Skin of body (tissue), 2 donors: ENCODE results near the gene C20orf173. TPM values are rescaled to one million over a fixed set of nuclear protein-coding genes. Genes with fewer than 3 reads are reported as not detected.
"Not testable (repeated sequence)": the region's sequence is repeated elsewhere in the genome, so short reads cannot be mapped to it uniquely, and the experiment has no call there.

ENCODE experiments used
- DNase-seq: peaks from one replicate; lab custom pipeline; 2025; lab: John Stamatoyannopoulos, UW
- total RNA-seq: library from RNA; depleted of rRNA; stranded (reverse); fragments of >200 nt; gene quantifications from one replicate; pipeline ENCODE4 v1.2.3, GENCODE V29; 2014

C20orf173 gene
- total RNA-seq, 1 donor from 2014 or later, result not detected

DNA sequence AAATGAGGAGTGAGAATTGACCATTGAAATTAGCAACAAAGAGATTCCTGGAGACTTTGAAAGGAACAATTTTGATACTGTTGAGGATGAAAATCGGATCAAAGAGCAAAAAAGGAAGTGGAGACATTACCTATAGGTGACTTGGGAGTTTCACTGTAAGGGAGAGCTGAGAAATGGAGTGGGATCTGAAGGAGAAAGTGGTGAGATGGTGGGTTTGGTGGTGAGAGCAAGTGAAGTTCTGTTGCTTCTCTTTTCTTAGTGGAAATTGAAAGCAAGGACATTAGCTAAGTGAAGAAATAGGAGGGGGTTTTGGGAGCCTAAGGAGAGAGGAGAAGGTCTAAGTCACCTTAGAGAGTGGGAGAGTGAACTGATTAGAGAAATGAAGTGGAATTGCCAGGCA is 16.7 kb upstream of the C20orf173 start:
- no peak for DNase-seq

DNA sequence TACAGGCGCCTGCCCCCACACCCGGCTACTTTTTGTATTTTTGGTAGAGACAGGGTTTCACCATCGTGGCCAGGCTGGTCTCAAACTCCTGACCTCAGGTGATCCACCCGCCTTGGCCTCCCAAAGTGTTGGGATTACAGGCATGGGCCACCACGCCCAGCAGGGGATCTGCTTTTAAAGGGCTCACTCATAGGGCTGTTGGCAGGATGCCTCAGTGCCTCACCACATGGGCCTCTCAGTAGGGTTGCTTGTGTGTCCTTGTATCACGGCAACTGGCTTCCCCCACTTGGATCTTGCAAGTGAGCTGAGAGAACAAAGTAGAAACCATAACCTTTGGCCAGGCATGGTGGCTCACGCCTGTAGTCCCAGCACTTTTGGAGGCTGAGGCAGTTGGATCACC is 15.5 kb upstream of the C20orf173 start:
- not testable (repeated sequence) for DNase-seq

DNA sequence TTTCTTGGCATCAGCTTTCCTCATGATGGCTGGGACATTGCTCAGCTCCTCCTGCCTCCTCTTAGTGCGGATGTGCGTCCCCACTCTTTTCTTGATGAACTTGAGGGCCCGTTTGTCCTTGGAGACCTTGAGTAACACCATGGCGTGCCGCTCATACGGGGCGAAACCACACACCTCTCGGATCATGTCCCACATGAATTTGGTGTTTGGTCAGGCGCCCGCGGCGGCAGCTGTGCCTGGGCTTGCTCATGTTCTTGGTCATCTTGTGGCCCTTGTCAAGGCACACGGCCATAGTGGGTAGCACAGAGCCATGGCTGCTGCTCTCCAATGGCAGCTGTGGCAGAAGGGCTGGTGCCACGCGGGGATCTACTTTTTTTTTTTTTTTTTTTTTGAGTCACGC is 15.0 kb upstream of the C20orf173 start:
- no peak for DNase-seq

DNA sequence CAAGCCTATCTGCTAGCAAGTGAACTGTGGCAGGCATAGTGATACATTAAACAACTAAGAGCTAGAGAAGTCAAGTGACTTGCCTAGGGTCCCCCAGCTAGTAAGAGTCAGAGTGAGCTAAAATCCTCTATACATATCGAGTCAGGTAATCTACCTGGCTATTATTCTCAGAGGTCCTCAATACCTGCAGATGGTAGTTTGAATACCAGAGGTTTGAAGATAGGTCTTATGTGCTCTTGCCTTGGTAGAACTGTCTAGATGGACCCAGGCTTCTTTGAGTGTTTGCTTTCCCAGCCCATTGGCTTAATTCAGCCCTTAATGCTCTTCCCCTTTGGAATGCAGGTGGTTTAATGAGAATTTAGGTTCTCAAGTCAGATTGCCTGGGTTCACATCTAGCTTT is 13.5 kb upstream of the C20orf173 start:
- no peak for DNase-seq

DNA sequence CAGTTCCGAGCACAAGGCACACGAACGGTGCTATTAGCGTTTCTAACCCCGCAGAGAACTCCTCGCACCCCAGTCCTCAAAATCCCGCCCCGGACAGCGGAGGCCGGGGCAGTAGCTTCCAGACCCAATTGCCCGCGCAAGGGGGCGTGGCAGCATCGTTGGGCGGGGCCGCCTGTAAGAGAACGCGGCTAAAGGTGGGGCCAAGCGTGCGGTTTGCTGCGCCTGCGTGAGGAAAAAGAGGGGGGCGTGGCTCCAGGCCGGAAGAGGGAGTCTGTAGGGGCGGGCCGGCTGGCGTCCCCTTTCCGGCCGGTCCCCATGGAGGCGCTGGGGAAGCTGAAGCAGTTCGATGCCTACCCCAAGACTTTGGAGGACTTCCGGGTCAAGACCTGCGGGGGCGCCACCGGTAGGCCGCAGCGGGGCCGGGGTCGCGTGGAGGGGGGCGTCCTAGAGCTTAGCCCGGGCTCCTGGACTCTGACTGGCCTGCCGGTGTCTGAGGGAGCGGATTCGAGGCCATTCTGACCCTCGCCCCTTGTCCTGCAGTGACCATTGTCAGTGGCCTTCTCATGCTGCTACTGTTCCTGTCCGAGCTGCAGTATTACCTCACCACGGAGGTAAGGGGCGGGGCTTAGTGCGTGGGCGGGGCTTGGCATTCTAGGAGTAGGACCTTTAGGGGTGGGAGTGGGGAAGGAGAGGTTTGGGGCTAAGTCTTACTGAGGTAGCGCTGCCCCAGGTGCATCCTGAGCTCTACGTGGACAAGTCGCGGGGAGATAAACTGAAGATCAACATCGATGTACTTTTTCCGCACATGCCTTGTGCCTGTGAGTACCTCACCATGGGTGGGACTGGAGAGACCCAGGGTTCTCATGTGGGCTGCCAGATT is 12.6 kb upstream of the C20orf173 start, which contains the start of gene ERGIC3:
TSS of gene ERGIC3 (plus strand) at position 296 of the 880 bp plus-strand sequence. CDS start at position 316, 20 bp downstream.
- peak; percentile 85 for DNase-seq

DNA sequence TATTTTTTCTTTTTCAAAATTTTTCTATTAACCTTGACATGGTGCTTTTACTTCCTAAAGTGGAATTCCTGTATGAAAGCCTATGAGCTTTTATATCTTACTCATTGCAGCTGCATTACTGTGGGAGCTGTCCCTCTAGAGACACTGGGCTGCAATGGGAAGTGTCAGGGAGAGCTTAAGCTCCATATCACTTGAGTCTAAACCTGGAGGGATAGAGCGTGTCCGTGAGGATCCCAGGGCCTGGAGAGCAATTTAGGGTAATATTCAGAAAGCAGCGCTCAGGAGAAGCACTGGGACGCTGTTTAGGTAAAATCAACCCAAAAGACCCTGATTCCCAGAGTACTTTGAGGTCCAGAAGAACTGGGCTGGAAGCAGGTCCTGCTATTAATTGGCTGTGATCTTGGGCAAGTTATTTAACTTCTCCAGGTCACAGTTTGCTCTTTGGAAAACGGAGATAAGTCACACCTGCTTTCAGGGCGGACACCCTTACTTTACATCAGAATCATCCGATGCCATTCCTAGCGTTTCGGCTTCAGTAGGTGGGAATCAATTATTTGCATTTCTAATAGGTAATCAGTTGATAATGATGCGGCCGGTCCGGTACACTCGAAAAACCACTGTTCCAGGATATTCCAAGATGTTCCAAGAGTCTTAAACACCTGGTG is 11.8 kb upstream of the C20orf173 start:
- DNase-seq, result no peak

DNA sequence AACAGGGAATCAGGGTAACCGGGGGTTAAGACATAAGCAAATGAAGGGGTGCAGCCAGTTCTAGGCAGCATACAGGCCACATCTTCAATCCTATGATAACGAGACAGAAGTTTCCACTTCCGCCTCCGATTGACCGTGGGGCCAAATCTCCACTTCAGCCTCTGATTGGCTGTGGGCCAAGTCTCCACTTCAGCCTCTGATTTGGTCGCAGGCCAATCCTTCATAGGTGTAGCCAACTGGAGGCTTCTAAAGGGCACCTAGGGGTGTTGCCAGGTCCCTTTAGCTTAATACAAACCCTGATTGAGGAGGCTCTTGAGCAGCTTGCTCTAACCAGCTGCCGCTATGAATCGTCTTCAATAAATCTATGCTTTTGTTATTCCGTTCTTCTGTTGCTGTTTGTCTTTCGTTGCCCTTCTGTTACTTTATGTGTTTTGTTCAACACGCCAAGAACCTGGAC is 10.3 kb upstream of the C20orf173 start:
- DNase-seq, result no peak

DNA sequence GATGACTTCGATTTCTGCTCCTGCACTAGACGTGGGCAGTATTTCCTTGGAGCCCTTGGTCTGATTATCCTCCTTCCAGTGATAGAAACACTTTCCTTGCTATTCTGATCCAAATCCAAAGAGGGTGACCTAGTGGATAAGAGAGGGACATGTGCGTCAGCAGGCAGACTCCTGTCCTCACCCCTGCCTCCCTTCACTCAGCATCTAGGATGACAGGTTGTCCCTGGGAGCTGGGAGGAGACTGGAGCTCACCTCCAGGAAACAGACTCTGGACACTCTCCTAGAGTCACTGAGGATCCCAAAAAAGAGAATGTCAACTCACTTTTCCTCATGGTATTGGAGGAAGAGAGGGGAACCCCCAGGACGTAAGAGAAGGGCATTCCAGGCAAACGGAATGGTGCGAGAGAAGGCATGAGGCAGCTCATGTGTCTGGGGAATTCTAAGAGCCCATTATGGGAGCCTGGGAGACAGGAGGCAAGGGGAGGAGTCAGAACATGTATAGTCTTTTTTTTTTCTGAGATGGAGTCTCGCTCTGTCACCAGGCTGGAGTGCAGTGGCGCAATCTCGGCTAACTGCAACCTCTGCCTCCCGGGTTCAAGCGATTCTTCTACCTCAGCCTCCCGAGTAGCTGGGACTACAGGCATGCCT is 2.2 kb downstream of the C20orf173 start:
- DNase-seq, result no peak

DNA sequence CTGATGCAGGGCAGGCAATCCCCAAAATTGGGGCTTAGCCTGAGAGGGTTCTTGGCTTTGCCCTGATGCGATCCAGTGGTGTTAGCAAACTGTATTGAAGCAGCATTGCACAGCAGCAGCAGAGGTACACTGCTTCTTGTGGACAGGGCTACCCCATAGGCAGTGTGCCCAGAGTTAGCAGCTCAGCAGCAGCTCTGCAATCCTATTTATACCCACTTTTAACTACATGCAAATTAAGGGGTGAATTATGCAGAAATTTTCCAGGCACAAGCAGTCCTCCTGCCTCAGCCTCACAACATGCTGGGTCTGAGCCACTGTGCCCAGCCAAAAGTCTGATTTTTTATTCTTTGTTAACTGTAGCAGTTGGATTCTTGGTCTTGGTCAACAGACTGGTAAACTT is 3.8 kb downstream of the C20orf173 start:
- no peak for DNase-seq

DNA sequence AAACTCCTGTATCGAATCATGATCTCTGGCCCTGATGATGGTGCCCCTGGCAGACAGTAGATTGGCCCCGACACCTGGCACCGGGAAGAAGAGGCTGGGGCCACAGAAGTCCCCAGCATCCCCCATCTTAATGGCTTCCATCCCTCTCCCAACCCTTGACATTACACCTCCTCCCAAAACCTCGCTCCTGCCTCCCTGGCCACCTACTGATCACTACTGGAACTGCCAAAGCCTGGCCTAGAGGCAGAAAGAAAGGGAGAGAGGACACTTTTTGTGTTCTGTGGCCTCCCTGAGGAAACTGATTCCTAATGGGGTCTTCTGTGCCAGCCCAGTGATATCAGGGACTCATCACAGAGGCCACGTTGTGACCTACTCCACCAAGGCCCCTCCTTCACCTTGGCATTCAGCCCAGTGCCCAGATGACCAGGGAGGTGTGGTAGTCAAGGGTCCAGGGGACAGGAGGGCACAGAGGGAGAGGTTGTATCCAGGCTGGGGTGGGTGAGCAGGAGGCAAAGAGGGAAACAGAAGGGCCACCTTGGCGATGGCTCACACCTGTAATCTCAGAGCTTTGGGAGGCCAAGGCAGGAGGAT is 6.1 kb downstream of the C20orf173 start:
- no peak for DNase-seq

DNA sequence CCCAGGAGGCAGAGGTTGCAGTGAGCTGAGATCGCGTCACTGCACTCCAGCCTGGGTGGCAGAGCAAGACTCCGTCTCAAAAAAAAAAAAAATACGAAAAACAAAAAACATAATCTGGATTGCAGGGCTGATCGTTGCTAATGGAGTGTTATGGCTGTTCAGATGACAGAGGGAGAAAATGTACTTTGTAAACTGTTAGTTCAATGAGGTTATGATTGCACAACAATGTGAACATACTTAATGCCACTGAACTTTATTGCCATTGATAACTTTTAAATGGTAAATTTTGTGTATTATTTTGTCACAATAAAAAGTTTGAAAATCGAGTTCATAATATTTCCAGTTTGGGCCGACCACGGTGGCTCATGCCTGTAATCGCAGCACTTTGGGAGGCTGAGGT is 10.5 kb downstream of the C20orf173 start:
- no peak for DNase-seq

DNA sequence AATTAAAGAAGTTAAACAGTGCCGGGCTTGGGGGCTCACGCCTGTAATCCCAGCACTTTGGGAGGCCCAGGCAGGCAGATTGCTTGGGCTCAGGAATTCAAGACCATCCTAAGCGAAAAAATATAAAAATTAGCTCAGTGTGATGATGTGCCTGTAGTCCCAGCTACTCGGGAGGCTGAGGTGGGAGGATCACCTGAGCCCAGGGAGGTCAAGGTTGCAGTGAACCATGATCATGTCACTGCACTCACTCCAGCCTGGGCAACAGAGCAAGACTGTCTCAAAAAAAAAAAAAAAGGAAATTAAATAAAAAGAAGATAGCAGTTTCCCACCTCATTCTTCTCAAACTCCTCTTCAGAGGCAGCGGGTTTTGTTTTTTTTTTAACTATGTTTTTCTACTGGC is 11.7 kb downstream of the C20orf173 start:
- not testable (repeated sequence) for DNase-seq

DNA sequence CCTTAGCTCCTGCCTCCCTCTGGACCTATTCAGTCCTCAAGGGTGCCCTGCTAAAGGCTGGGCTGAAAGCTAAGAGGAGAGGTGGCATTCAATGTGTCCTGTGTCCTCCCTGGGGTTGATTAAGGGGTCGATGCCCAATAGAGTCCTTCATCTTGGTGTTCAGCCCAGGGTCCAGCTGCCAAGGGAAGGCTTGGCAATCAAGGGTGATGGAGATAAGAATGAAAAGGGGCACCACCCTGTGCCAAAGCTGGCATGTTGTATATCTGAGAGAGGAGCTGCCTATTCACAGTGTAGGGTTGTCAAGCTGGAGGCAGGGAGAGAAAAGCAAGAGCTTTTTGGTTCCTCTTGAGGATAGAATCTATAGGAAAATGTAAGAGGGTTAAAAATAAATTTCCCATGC is 12.3 kb downstream of the C20orf173 start:
- DNase-seq, result no peak

DNA sequence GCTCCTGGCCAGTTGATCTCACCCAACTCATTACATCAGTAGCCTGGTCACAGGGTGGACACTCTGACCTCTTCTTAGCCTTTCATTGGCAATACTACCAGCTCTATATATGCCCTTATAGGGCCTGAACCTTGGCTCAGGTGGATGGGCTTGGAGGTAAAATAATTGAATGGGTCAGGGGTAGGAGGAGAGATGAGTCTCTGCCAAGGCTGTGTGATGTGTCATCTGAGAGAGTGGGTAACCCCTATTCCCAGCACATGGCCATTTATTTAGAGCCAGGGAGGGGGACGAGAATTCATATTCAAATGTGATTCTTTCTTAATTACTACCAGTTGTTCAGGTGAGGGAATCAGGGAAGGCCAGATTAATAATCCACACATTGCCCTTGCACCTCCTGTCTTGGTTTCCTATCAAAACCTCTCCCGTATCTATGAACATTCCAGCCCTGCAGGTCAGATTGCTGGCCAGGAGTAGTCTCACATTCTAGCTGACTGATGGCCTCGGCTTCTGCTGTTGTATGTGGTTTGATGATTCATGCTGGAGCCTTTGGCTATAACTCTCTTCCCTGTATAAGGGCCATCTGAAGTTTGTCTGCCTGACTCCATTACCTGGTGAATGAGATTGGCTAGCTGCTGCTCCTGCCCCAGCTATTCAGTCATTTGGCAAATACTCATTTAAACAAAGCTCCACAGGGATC is 13.4 kb downstream of the C20orf173 start:
- no peak for DNase-seq

DNA sequence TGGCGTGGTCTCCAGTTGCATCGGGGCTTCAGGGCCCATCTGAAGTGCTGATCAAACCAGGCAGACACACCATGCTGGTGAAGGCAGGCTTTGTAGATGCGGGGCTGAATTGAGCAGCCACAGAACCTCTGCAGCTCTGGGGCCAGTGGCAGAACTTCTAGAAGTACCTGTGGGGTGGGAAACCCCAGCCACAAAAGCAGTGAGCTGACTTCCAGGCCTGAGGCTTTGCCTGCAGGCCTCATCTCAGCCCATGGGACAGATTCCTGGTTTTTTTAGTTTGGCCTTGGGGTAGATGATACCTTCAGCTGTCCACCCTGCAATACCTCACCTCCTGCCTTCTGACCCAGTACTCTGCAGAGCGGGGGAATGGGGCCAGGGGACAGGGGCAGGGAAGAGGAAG is 14.1 kb downstream of the C20orf173 start:
- DNase-seq, result no peak

DNA sequence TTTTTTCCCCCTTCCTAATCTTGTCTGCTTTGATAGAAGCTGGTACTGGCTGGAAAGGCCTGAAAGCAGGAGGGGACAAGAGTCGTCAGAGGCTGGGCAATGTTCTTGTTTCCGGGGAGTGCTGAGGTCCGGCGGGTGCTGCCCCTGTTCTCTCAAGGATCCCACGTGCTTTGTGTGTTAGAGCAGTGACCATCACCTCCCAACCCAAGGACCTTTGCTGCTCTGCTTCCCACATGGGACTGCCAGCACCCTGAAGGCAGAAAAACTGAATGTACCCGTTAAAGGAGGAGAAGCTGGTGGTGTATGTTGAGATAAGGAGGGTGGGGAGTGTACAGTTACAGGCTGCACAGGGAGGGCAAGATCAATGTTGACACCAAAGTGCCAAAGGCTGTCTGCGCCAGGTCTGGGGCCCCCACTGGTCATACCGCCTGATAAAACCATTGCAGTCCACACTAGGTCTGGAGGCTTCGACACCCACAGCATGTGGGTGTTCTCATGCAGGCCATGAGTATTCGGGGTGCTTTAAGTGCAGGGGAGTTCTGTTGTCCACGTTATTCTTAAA is 15.0 kb downstream of the C20orf173 start:
- DNase-seq, result no peak

DNA sequence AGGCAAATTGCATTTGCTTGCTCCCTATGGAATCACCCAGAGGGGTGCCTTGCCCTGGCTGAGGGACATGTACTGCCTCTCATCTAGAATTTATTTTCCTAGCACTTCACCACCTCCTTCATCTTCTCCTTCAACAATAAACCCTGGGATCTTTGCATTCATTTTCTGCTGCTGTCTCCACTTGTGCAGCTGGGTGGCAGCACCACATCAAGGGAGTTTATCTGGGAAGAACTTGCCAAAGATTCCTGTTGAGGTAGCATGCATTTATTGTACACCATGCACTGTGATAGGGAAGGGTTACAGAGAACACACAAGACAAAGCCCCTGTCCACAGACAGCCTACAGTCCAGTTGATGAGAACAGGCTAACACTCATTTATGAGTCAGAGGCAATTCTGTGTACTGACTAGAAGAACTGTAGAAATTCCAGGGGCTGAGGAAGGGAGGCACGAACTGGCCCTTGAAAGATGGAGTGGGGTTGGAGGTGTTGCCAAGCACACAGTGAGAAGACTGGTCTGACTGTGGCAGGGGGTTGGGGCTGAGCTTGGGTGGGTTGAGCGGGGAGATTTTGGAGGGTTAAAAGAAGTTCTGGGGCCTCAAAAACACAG is 17.5 kb downstream of the C20orf173 start:
- no peak for DNase-seq

DNA sequence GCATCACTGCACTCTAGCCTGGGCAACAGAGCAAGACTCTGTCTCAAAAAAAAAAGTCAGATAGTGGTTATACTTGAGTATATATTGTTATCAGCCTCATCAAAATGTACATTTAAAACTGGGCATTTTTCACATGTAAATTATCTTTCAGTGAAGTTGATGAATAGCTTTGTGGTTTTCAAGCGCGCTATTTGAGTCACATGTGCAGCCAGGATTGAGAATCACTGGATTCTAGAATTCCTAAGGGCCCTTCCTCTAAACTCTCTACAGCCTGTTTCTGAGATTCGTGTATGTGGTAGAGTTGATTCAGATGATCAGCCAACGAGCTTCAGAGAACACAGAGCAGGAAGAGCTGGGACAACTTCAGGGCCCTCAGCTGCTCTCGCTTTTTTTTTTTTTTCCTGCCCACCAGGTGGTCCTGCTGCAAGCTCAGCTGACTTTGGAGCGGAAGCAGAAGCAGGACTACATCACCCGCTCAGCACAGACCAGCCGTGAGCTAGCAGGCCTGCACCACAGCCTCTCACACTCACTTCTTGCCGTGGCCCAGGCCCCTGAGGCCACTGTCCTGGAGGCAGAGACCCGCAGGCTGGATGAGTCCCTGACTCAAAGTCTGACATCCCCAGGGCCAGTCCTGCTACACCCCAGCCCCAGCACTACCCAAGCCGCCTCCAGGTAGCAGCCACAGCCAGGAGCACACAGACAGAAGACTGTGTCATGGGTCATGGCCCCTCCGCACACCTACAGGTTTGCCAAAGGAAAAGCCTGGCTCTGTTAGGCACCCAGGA is 18.3 kb downstream of the C20orf173 start:
- no peak for DNase-seq

DNA sequence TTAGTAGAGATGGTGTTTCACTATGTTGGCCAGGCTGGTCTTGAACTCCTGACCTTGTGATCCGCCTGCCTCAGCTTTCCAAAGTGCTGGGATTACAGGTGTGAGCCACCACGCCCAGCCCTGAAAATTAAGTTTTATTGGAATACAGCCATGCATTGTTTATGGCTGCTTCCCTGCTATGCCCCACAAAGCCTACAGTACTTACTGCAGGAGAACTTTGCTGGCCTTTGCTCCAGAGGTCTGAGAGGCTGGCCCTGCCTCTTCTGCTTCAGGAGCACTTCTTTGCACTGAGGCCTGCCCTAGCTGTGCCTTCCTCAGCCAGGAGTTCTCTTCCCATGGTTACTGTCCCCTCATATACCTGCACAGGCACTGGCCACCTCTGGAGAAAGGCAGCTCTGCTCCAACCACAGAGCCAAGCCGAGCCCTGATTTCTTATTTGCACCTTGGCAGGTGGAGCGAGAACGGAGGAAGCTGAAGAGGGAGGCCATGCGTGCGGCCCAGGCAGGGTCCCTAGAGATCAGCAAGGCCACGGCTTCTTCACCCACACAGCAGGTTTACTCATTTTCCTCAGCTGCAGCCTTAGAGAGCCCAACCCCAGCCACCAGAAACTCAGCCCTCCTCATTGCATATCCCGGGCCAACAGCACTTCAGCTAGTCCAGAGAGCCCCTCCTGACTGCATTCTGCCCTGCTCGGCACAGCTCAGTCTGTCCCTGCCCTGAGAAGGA is 20.8 kb downstream of the C20orf173 start:
- DNase-seq, result no peak
